Panc1 (cell line): ENCODE data around the gene ADGRV1. TPM values are rescaled to one million over a fixed set of nuclear protein-coding genes. Genes with fewer than 3 reads are reported as not detected.
"Not testable (repeated sequence)": the region's sequence is repeated elsewhere in the genome, so short reads cannot be mapped to it uniquely, and the experiment has no call there.

Experiments used
- ATAC-seq: fragments of 200-7000 bp; cut with Tn5 transposase; 2 replicates; pipeline ENCODE4 v1.9.1; 2020; ENCODE audit warnings: mild to moderate bottlenecking, moderate library complexity
- BruUV-seq: library from RNA; stranded (reverse); fragments of 400-500 nt; replicated peaks from 2 replicates; lab custom pipeline; 2021; lab: Mats Ljungman, UMichigan
- CTCF ChIA-PET: fragments of 300-600 bp; sonication (Branson Sonifier 250); formaldehyde crosslinking; loops from one replicate; lab custom pipeline; 2022; ENCODE audit warnings: antibody characterized with exemption; lab: Charles Lee
- POLR2A ChIA-PET: fragments of 300-600 bp; sonication (Branson Sonifier 250); formaldehyde crosslinking; loops from one replicate; lab custom pipeline; 2022; ENCODE audit warnings: antibody characterized with exemption; lab: Charles Lee
- DNase-seq: peaks from one replicate; pipeline ENCODE4 v3.0.0-alpha.2; 2010; ENCODE audit warnings: low read depth, low spot score
- H3K27ac ChIP-seq: 2 replicates; pipeline ENCODE4 v1.5.1; 2011; ENCODE audit warnings: mild to moderate bottlenecking, low read length, inconsistent platforms
- H3K27me3 ChIP-seq: fragments of 200-500 bp; sonication (Bioruptor generic); 2 replicates; pipeline ENCODE4 v1.6.0; 2014; ENCODE audit warnings: low read length, inconsistent platforms; ENCODE audit not compliant: control insufficient read depth, insufficient read depth
- H3K36me3 ChIP-seq: fragments of 200-500 bp; sonication (Bioruptor generic); 2 replicates; pipeline ENCODE4 v1.5.1; 2014; ENCODE audit warnings: inconsistent platforms, mild to moderate bottlenecking, low read length, moderate library complexity; ENCODE audit not compliant: control insufficient read depth, insufficient read depth
- H3K4me1 ChIP-seq: 2 replicates; pipeline ENCODE4 v1.5.1; 2011; ENCODE audit warnings: inconsistent platforms, mild to moderate bottlenecking, low read length, moderate library complexity; ENCODE audit not compliant: control insufficient read depth, insufficient read depth
- H3K4me3 ChIP-seq, 2 experiments: 2 replicates each; pipeline ENCODE4 v1.5.1; 2011 to 2012; ENCODE audit warnings: low read depth in 2 of 2, low read length in 2 of 2, mild to moderate bottlenecking in 2 of 2, inconsistent platforms in 1 of 2, moderate library complexity in 1 of 2
- H3K9me3 ChIP-seq: fragments of 200-500 bp; sonication (Bioruptor generic); 2 replicates; pipeline ENCODE4 v1.5.1; 2014; ENCODE audit warnings: low read depth, mild to moderate bottlenecking, inconsistent platforms, low read length, moderate library complexity; ENCODE audit not compliant: control insufficient read depth, insufficient read depth
- CTCF ChIP-seq: fragments of 450-650 bp; IDR thresholded peaks from 2 replicates; pipeline ENCODE4 v1.5.1; 2017; ENCODE audit warnings: mild to moderate bottlenecking
- POLR2AphosphoS5 ChIP-seq: IDR thresholded peaks from 2 replicates; pipeline ENCODE4 v1.6.1; 2012; ENCODE audit warnings: mild to moderate bottlenecking, low read depth, low read length, moderate library complexity
- SIN3A ChIP-seq: IDR thresholded peaks from 2 replicates; pipeline ENCODE4 v1.6.1; 2012; ENCODE audit warnings: low read depth, mild to moderate bottlenecking, low read length, moderate library complexity, borderline replicate concordance; ENCODE audit not compliant: insufficient read depth
- TCF7L2 ChIP-seq: IDR thresholded peaks from 2 replicates; pipeline ENCODE4 v1.6.1; 2011; ENCODE audit warnings: mild to moderate bottlenecking, low read depth, low read length, inconsistent platforms
- in situ Hi-C: cut with HindIII; loops from 2 replicates; pipeline ENCODE4 v1.10.0; 2016; ENCODE audit warnings: low sequenced_read_pairs, low pct_unique_long_range_greater_than_20kb
- intact Hi-C: fragments of 100-400 bp; cut with micrococcal nuclease; formaldehyde crosslinking; loops from one replicate; pipeline ENCODE4 v1.10.0; 2022; ENCODE audit not compliant: unreplicated experiment
- total RNA-seq: library from RNA; stranded (reverse); gene quantifications from one replicate; pipeline ENCODE4 v1.2.1, GENCODE V29; 2021; ENCODE audit not compliant: unreplicated experiment
- TF ChIP-seq, protein P1 (sequence below), 2 experiments: IDR thresholded peaks; 2 replicates each; pipeline ENCODE4 v1.6.1; 2011 to 2012; ENCODE audit warnings: low read depth in 2 of 2, control low read depth in 1 of 2, low read length in 1 of 2, mild to moderate bottlenecking in 1 of 2, moderate library complexity in 1 of 2; ENCODE audit not compliant: insufficient read depth in 1 of 2

The ADGRV1 gene
- total RNA-seq, 1 experiment from 2014 or later: 0.49 TPM

GRCh38 chr5:90571147-90571773 is 12.7 kb downstream of the ADGRV1 start:
- no peak for ATAC-seq
- ChIA-PET CTCF (no interaction called here), POLR2A (no interaction called here)
- in situ Hi-C loops: no loop called here
- TF ChIP-seq POLR2AphosphoS5 (no peak), TCF7L2 (no peak), CTCF (no peak), SIN3A (no peak)
- TF ChIP-seq, protein P1, sequence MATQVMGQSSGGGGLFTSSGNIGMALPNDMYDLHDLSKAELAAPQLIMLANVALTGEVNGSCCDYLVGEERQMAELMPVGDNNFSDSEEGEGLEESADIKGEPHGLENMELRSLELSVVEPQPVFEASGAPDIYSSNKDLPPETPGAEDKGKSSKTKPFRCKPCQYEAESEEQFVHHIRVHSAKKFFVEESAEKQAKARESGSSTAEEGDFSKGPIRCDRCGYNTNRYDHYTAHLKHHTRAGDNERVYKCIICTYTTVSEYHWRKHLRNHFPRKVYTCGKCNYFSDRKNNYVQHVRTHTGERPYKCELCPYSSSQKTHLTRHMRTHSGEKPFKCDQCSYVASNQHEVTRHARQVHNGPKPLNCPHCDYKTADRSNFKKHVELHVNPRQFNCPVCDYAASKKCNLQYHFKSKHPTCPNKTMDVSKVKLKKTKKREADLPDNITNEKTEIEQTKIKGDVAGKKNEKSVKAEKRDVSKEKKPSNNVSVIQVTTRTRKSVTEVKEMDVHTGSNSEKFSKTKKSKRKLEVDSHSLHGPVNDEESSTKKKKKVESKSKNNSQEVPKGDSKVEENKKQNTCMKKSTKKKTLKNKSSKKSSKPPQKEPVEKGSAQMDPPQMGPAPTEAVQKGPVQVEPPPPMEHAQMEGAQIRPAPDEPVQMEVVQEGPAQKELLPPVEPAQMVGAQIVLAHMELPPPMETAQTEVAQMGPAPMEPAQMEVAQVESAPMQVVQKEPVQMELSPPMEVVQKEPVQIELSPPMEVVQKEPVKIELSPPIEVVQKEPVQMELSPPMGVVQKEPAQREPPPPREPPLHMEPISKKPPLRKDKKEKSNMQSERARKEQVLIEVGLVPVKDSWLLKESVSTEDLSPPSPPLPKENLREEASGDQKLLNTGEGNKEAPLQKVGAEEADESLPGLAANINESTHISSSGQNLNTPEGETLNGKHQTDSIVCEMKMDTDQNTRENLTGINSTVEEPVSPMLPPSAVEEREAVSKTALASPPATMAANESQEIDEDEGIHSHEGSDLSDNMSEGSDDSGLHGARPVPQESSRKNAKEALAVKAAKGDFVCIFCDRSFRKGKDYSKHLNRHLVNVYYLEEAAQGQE (IDR thresholded peaks at IDR 0.05; ENCODE audit: insufficient read depth in 1 of 2, low read depth in 2 of 2, low read length in 1 of 2): no peak
- intact Hi-C loops: no loop called here
- H3K36me3 ChIP-seq: no peaks in the 10 kb centered on the region
- no peak overlapping the region for H3K27ac ChIP-seq
- H3K4me1 ChIP-seq: no peaks in the 10 kb centered on the region
- H3K27me3 ChIP-seq: peaks cover 3% of the 10 kb centered on the region; the same call in 1 of the 2 replicates
- H3K4me3 ChIP-seq: no peak overlapping the region
- no TSS peak for BruUV-seq
- H3K9me3 ChIP-seq: no peaks in the 10 kb centered on the region
- DNase-seq: no peak

DNA sequence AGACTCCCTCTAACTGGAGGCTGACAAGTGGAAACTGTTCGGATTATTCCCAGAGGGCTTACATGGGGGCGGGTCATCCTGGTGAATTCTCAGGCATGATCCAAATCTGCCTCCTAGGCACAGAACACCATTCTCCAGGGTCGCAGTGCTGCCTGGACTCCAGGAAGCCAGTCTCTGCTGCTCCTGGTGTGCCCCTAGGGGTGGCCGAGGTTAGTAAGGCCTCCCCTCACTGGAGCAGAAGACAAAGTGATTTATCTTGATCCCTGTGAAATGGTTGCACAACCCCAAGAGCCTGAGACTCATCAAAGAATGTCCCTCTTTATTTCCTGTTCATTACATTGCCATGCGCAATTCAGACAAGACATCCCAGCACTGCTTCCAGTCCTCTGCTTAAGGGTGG is 17.1 kb downstream of the ADGRV1 start:
- BruUV-seq: no TSS peak
- intact Hi-C loops (no loop called here), in situ Hi-C loops (no loop called here)
- H3K27ac ChIP-seq: no peak overlapping the region
- H3K27me3 ChIP-seq: peaks cover 3% of the 10 kb centered on the region; the same call in 1 of the 2 replicates
- no peaks in the 10 kb centered on the region for H3K4me1 ChIP-seq
- no peak for DNase-seq
- no peak for TF ChIP-seq TCF7L2
- TF ChIP-seq, protein P1 (IDR thresholded peaks at IDR 0.05; ENCODE audit: insufficient read depth in 1 of 2, low read depth in 2 of 2, low read length in 1 of 2): no peak
- no peak for TF ChIP-seq CTCF
- no peak for TF ChIP-seq SIN3A
- no peak for TF ChIP-seq POLR2AphosphoS5
- H3K36me3 ChIP-seq: no peaks in the 10 kb centered on the region
- CTCF ChIA-PET: no interaction called here
- H3K4me3 ChIP-seq: no peak overlapping the region
- no peaks in the 10 kb centered on the region for H3K9me3 ChIP-seq
- ATAC-seq: no peak
- POLR2A ChIA-PET: no interaction called here

GRCh38 chr5:90576566-90576965 is 18.0 kb downstream of the ADGRV1 start:
- in situ Hi-C loops, POLR2A ChIA-PET, H3K4me1 ChIP-seq, ATAC-seq, DNase-seq, CTCF ChIA-PET, H3K27ac ChIP-seq, intact Hi-C loops, H3K4me3 ChIP-seq, H3K27me3 ChIP-seq, H3K9me3 ChIP-seq, H3K36me3 ChIP-seq, BruUV-seq: not testable (repeated sequence)
